Measurements from ENCODE around the gene GPR52.

GRCh38 chr1:174401075-174401474 is 46.7 kb upstream of the GPR52 start:
- TF ChIP-seq POLR2A (IDR thresholded peaks at IDR 0.05; ENCODE audit: low read depth, low read length) (no peak), POLR2AphosphoS5 (IDR thresholded peaks at IDR 0.05; ENCODE audit: low read depth, low read length) (no peak), TAF1 (IDR thresholded peaks at IDR 0.05; ENCODE audit: low read depth, low read length) (no peak), SPI1 (IDR thresholded peaks at IDR 0.05; ENCODE audit: low read depth, low read length) (peak; percentile 59)

All from GM12891 (cell line).